Central memory CD4-positive, alpha-beta T cell (primary cell): ENCODE data around the gene HCFC1.

Experiments
- DNase-seq: peaks from one replicate; pipeline ENCODE4 v3.0.0; 2022

HCFC1 gene

DNA sequence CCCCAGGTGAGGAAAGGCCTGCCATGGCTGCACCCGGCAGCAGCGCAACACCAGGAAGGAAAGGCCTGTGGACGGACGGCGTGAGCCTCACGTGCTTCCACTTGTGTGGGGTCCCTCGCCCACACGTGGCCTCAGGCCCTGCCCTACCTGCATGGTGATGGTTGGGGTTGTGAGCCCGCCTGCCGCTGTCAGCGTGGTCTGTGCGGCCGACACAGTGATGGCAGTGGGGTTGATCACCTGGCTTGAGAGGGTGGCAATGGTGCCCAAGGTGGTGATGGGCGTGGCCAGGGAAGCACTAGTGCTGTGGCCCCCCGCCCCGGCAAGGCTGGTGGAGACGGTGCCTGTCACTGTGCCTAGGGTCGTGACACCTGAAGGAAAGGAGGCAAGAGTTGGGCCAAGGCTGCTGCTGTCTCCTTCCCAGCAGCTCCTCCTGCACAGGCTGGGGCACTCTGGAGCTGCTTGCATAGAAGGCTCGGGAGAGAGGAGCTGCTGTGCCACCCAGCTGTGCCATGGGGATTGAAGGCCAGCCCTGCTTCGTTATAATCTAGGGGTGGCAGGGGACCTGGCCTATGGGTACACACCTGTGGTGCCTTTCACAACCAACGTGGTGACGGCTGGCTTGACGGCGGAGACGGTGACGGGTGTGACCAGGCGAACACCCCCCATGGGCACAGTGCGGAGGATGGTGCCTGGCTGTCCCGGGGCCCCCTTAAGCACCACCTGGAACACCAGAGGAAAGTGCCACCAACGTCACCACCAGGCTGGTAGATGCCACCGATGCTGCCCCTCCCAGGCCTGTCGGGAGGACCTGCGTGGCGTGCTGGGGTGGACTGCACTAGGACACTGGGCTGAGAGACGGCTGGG, 15.3 kb downstream of the HCFC1 start:
- DNase-seq = no peak

DNA sequence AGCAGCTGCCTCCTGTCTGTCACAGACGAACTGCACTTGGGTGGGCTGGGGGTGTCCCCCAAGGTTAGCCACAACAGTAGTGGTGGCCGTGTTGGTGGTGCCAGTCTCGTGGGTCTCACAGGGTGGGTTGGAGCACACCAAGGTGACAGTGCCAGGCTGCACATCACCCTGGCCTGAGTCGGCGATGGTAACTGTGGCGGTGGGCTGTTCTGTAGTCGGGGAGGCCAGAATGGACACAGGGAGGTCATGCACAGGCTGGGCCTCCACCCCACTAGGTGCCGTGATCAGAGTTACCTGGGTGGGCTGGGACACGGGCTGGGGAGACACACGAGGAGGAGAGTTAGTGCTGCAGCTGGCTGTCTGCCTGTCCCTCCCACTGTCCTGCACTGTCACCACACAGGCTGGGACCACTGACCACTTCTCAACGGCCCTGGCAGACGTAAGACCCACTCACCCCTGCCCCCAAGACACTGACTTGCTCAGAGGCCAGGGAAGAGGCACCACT, 16.3 kb downstream of the HCFC1 start:
- no peak for DNase-seq

DNA sequence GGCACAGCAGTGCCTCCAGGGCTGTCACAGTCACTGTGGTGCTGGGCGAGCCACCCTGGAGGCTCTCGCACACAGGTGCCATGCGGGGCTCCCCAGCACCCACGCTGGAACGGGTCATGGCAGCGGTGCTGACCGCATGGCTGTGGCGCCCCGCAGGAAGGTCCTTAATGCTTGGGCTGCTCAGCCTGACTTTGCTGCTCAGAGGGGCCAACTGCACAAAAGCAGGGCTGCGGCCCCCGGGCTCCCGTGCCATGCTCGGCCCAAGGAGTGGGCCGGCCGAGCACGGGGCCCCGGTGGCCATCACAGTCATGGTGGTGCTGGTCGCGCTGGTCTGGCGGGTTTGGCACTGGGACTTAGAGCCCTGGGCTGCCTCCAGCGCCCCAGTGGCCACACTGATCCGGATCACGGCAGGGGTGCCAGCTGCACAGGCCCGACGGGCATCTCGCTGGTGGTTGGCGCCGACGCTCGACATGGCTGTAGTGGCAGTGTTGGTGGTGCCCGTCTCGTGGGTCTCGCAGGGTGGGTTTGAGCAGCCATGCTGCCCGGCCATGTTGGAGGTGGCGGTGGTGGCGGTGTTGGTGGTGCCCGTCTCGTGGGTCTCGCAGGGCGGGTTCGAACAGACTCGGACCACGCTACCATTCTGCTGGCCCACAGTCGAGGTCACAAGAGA, 16.9 kb downstream of the HCFC1 start:
- DNase-seq = no peak

DNA sequence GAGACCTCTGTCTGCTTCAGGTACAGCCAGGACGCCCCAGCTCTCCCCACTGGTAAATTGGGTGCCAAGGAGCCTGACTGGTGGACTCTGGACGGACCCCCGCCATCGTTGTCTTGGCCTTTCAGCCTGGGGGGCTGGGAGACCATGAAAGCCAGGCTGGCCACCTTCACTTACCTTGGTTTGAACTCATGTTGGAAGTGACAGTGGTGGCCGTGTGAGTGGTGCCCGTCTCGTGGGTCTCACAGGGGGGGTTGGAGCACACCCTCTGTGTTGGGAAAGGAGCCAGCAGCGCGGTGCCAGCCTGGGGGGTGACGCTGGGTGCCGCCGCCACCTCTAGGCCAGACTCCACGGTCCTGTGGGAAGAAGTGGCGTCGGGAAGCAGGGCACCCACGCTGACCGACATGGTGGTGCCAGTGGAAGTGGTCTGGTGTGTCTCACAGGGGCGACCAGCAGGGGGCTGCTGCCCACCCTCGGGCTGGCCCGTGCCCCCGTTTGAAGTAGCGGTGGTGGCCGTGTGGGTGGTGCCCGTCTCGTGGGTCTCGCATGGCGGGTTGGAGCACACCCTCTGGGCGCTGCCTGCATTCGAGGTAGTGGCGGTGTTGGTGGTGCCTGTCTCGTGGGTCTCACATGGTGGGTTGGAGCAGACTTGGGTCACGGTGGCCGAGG, 17.6 kb downstream of the HCFC1 start:
- DNase-seq = no peak

DNA sequence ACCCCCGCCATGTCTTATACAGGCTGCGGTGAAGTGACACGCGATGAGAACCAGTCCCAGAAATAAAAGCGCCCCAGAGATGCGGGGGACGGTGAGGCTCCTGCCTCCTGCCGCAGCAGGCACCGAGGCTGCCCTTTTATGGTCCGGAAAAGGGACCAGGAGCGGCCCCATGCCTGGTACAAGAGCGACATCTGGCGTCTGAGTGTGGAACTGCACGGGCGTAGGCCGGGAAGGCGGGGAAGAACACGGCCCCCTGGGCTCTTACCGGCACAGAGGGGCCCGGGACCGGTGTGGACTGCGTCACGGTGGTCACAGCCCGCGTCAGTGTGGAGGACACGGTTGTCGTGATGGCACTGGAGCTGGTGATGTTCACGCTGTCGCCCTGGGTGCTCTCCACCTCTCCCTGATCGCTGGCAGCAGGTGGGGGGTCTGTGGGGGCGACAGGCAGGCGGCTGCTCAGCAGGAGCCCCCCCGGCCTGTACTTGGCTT, 18.2 kb downstream of the HCFC1 start:
- DNase-seq = peak; percentile 73

DNA sequence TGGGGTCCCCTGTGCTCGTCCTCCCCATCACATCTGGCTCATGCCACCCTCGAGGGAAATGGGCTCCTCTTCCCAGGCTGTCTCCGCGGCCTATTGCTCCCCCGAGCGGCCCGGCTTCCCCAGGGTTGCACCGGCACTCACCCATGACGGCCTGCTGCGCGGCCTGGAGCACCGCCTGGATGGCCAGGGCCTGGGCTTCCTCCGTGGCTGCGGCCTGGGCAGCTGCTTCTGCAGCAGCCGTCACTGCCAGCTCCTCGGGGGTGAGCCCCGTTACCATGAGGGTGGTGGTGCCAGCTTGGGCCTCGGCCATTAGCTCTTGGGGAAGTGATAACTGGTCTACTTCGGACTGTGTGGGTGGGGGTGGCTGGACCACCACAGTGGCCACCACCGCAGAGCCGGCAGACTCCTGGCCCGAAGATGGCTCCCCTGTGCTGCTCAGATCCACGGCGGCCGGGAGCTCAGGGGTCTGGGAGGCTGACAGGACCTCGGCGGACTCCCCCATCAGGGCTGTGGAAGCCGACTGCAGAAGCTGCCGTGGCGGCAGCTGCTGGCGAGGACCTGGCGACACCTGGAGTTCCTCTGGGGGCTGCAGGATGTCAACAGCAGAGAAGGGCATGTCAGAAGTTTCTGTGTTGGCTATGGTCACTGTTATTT, 19.1 kb downstream of the HCFC1 start:
- DNase-seq = no peak

DNA sequence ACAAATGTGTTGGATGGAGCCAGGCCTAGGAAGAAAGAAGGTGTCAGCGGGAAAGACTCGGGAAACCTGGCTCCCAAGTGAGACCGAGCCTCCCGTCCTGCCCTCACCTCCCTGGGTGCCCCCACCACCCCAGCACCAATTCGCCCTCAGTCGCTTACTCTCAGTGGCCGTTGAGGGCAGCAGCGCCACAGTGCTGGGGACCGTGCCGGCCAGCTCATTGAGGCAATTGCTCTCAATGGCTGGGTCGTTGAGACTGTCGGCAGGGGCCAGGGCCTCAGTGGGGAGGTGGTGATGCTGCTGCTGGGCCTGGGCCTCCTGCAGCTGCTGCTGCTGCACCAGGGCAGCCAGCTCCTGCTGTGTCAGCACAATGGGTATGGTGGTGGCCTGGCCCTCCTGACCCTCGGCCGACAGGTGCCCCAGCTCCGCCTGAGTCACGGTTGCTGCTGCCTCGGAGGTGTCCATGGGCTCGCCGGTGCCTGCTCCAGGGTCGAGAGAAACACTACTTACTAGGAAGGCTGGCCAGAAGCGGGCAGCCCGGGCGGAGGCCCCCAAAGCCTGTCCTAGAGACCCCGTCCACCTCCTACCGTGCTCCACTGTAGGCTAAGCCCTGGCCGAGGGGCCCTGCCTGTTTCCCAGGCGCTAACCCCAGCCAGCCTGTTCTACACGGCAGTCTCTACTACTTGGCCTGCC, 19.8 kb downstream of the HCFC1 start:
- DNase-seq = no peak

DNA sequence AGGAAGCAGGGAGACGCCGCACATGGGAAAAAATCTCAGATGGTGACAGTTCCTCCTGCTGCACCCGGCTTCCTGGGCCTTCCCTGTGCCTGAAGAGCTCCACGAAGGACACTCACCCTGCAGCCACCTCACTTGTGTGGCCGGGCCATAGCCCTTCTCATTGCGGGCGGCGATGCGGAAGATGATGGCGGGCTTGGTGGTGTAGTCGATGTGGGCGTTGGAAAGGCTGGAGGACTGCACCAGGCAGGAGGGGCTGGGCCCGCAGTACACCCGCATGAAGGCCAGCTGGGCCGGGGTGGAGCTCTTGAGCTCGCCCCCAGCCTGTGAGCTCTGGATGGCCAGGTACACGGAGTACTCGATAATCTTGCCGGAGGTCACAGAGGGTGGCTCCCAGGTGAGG, 21.5 kb downstream of the HCFC1 start:
- DNase-seq = no peak

DNA sequence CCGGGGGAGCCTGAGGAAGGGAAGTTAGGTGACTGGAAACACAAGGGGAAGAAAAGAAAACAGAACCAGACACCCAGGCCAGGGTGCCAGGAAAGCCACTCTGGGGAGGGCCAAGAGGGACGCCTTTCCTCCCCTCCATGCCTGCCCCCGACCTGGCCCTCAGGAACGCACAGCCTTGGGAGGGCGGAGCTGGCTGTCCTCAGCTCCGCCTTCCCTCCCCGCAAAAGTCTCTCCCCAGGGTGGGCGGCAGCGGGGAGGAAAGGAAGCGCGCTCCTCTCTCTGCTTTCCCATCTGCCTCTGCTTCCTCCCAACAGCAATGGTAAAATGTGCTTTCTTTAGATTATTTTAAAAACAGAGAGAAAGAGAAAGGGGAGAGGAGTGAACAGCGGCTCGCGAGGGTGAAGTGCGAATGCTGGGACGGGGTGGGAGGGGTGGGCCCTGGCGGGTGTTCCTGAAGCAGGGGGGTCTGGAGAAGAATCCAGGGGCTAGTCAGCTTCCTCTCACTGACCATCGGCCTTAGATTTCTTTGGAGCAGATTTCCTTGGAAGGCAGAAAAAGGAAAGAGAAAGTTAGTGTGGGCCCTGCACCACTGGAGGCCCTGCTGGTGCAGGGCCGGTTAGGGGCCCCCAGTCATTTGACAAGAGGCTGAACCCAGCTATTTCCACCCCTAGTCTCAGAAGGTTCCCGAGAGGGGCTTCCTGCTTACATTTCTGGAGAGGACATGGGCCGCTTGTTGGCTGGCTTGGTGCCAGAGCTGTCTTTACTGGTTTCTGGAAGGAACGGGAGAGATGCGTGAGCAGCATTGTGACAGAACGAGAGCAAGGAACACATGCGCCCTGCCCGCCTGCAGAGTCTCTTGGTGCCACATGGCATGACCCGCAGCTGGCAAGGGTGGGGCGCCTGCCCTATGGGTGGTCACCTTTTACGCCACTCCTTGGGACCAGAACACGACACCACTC, 22.5 kb downstream of the HCFC1 start:
- no peak for DNase-seq

DNA sequence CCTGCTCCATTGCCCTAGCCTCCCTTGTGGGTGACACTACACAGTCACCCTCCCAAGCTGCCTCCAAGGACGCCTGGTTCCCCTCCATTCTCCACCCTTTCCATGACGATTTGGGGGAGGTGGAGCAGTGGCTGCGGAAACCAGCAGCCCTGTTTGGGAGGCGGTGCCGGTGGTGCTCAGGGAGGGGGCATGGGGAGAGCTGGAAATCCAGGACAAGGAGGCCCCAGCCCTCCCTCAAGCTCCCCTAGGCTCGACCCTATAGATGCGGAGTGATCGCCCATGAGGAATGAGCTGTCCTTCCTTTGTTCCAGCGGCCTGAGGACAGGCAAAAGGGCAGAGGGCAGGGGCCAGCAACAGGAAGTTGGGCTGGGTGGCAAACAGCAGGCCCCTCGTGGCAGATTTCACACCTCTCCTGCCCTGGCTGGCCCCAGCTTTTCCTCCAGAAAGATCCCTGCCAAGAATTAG, 23.6 kb downstream of the HCFC1 start:
- no peak for DNase-seq

DNA sequence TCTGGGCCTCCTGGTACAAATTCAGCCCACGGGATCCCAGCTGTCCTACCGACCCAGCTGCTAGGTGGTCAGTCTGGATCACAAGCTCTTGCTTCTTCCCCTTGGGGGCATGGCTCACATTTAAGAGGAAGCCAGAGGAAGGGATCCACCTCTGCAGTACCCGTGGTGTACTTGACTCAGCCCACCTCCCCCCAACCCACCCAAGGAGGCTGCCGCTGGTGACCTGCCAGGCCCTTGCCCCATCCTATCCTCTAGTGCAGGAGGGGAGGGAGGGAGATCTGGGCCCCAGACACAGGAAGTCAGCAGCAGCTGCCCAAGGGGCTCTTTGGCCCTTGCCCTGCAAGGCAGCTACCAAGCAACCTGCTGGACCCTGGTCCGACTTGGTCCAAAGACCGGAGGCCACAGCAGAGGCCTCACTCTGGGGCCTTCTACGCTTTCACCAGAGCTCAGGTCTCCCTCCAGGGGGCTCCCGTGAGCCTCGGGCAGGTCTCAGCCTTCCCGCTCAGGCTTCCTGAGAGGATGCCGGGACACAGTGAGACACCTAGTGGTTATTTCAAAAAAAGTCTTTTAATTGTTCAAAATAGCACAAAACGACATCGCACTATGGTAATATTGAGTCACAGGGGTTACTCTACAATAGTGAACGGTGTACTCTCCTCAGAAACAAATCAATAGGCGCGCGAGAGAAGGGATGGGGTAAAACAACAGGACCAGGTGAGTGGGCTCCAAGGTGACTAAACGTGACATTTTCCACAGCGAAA, 24.4 kb downstream of the HCFC1 start:
- peak; percentile 77 for DNase-seq

DNA sequence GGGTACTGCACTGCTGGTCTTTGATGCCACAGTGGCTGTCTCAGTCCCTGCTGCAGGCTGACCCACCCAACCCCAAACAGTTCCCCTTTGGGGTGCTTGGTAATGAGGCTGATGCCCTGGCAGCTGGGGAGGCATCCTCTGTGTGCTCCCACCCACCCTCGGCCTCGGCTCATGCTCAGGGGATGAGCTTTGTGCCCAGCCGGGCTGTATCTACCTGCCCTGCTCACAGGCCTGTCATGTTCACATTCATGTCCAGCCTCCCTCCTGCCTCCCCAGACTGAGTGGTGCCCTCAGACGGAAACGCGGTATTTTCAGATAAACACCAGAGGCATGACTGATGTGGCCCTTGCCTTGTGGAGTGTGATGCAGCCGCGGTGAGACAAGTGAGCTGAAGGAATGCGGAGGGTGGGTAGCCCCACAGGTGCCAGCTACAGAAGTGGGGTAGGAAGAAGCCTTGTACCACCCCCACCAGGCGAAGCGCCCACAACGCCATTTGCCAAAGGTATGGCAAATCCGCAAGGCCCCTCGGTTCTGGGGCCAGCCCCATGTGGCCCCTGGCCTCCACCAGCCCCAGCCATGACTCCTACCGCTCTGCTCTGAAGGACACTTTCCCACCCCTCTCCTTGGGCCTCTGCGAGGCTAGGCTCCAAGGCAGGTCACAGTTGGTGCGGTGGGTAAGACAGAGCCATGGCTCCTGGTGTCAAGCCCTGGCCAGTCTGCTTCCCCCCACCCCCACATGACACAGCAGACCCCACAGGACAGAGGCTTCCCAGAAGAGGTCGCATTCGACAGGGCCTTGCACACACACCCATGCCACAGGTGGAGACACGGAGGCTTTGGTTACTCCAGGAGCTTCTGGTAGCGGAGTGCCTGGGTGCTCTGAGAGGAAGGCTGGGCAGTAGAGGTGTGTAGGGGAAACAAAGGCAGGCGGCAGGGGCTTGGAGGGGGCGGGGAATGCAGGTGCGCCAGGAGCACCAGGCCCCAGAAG, 25.4 kb downstream of the HCFC1 start:
- DNase-seq = no peak

DNA sequence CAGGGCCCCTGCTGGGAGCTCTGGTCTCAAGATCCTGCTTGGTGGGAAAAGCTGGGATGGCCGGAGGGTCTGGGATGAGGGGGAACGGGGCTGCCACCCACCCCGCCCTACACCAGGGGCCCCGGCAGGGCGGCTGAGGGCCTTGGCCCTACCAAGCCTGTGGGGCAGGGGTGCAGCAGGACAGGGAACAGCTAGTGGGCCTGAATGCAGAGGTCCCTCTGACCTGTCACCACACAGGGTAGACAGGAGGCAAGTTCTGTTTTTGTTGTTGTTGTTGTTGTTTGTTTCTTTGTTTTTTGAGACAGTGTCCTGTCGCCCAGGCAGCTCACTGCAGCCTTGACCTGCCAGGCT, 26.8 kb downstream of the HCFC1 start:
- no peak for DNase-seq

DNA sequence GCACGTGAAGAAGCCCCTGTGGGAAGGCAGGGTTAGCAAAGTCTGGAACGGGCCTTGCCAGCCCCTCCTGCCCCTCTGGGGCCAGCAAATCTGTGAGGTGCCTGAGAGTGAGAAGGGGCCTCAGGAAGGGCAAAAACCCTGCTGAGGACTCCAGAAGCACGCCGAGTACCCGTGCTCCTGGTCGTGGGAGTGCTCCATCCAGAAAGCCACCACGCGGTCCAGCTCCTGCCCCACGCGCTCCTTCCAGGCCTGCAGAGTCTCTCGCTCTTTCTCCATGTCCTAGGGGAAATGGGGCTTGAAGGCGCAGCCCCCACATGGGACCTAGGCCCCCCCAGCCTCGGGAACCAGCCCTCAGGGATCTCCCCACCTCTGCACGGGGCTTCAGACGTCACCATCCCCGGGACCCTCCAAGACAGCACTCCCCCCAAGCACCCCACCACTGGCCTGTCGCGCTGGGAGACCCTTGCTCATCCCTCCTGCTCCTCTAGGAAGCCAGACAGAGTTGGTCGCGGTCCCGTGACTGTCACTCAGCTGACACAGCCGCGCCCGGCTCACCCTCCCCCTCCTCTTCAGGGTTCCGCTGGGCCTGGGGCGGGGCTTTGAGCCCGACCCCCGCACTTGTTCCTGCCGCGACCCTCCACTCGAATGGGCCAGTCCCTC, 27.3 kb downstream of the HCFC1 start, which contains the start of gene RENBP:
Gene RENBP (minus strand): TSS at position 504 of the 660 bp plus-strand sequence. CDS start 33 bp downstream, at position 471.
- no peak for DNase-seq

DNA sequence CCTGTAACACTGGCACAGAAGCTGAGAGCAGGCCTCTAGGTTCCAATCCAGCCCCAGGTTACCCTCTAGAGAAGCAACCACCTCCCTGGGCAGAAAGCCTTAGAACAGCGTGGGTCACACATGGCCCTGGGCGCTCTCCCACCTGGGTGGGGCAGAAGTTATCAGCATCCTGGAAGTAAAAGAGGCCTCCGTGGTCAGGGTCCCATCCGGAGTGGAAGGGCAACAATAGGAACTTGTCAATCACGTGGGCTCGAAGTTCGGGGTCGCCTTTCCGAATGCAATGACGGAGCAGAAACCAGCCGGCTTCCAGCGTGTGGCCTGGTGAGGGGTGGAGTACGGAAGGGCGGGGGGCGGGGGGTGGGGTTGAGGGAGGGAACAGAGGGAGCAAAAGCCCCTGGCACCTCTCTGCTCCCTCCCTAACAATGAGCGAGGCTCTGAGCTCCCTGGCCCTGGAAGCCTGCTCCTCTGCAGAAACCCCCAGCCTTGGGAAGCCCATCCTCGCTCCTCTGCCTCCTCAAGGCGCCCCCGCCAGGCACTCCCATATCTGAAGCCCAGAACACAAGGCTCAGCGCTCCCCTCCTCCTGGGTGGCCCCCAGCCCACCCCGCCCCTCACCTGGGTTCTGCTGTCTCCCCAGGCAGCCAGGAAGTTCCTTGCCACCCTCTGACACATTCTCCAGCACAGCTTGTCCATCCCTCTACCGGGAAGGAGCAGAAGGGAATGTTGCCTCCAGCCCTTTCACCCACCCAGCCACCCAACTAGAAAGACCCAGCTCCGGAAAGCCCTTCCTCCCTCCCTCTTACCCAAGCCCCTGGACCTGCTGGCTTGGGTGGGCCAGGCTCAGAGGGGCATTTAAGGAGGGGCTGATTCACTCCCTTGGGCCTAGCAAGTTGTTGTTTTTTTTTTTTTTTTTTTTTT, 30.0 kb downstream of the HCFC1 start:
- DNase-seq = no peak

DNA sequence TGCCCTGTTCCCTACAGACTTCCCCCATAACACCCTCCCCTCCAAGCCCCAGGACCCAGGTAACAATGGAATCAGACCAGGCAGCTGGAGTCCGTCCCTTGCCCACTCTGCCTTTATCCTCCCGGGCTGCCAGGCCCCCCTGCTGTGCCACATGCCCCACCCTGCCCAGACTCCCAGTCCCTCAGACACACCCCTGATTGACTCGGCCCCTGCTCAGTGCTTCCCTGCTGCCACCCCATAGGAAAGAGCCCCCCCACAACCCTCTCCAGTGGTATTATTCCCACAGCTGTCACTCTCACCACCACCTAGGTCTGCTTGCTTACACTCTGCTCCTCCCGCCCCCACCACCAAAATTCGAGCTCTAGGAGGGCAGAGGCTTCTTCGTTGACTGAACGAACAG, 32.0 kb downstream of the HCFC1 start:
- DNase-seq = no peak

DNA sequence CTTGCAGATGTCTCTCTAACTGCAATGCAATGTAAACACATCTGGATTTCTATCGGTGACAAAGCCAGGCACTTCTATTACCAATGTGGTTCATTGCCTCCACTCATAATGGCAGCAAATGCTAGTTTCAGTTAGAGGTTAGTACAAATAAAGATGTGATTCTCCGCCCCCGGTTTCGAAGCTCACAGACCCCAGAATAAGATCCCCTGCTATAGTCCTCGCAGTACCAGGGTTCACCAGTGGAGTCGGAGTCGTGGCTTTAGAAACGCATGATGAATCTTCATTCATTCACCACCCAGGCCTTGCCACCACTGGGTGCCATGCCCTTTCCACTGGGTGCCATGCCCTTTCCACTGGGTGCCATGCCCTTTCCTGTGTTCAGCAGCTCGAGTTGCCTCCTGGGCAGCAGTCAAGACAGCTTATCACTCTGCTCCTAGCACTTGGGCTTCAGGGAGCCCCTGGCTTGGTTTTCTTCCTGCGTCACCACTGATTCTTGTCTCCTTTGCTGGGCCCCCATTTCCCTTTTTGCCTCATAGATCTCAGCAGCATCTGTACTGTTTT, 33.3 kb downstream of the HCFC1 start:
- DNase-seq = no peak
